HCT116 (cell line): ENCODE results near the gene ADARB2. TPM values are rescaled to one million over a fixed set of nuclear protein-coding genes. Genes with fewer than 3 reads are reported as not detected.

Experiments
- ATAC-seq: fragments of 200-7000 bp; cut with Tn5 transposase; 2 replicates; pipeline ENCODE4 v1.9.1; 2020; ENCODE audit warnings: mild to moderate bottlenecking, moderate library complexity
- BruUV-seq: library from RNA; stranded (reverse); fragments of 400-500 nt; replicated peaks from 2 replicates; lab custom pipeline; 2021; lab: Mats Ljungman, UMichigan
- CTCF ChIA-PET: fragments of 300-600 bp; sonication (Branson Sonifier 250); formaldehyde crosslinking; loops from one replicate; lab custom pipeline; 2021; ENCODE audit warnings: antibody characterized with exemption; lab: Charles Lee
- POLR2A ChIA-PET: fragments of 300-600, 350-600 bp; sonication (Branson Sonifier 250); formaldehyde crosslinking; loops from one replicate; lab custom pipeline; 2021; ENCODE audit warnings: antibody characterized with exemption; lab: Charles Lee
- RAD21 ChIA-PET, 2 experiments: fragments of 300-600 bp; sonication (Branson Sonifier 250); formaldehyde crosslinking; loops; one replicate each; lab custom pipeline; 2023; ENCODE audit warnings: low total read pairs in 2 of 2; ENCODE audit not compliant: uncharacterized antibody in 2 of 2, unreplicated experiment in 2 of 2, low non-redundant PET in 1 of 2; lab: Charles Lee
- DNase-seq: peaks from one replicate; pipeline ENCODE4 v3.0.0-alpha.2; 2010; ENCODE audit warnings: low read depth, low spot score
- H2AFZ ChIP-seq: fragments of 200-600 bp; shearing (Covaris generic), sonication (generic); 2 replicates; pipeline ENCODE4 v1.6.1; 2017; ENCODE audit warnings: low read depth, mixed run types, mixed read lengths, antibody characterized with exemption, low read length; ENCODE audit not compliant: poor library complexity, severe bottlenecking
- H3K27ac ChIP-seq: 2 replicates; pipeline ENCODE4 v1.5.1; 2012; ENCODE audit warnings: low read depth, low read length
- H3K27me3 ChIP-seq: fragments of 200-600 bp; sonication (generic); 2 replicates; pipeline ENCODE4 v1.6.1; 2016; ENCODE audit warnings: mixed run types, low read length, mixed read lengths; ENCODE audit not compliant: insufficient read depth
- H3K36me3 ChIP-seq, 2 experiments: fragments of 200-500 bp in 1 of 2; fragments of 200-600 bp in 1 of 2; sonication (Bioruptor generic) in 1 of 2; sonication (generic) in 1 of 2; 2 replicates each; pipeline versions ENCODE4 v1.5.1 to v1.6.1; 2014 to 2016; ENCODE audit warnings: low read length in 2 of 2, inconsistent platforms in 1 of 2, mixed read lengths in 1 of 2, mixed run types in 1 of 2; ENCODE audit not compliant: insufficient read depth in 2 of 2, control insufficient read depth in 1 of 2
- H3K4me1 ChIP-seq, 2 experiments: fragments of 200-600 bp in 1 of 2; sonication (generic) in 1 of 2; 2 replicates each; pipeline versions ENCODE4 v1.5.1 to v1.6.1; 2012 to 2017; ENCODE audit warnings: low read length in 2 of 2, inconsistent platforms in 1 of 2, mild to moderate bottlenecking in 1 of 2, mixed read lengths in 1 of 2, mixed run types in 1 of 2, moderate library complexity in 1 of 2; ENCODE audit not compliant: insufficient read depth in 2 of 2, control insufficient read depth in 1 of 2
- H3K4me2 ChIP-seq: fragments of 200-600 bp; sonication (generic); 2 replicates; pipeline ENCODE4 v1.6.1; 2017; ENCODE audit warnings: mixed run types, low read length, mixed read lengths
- H3K4me3 ChIP-seq, 2 experiments: fragments of 200-600 bp in 1 of 2; sonication (generic) in 1 of 2; replicated peaks in 1 of 2; 2 replicates each; pipeline ENCODE4 v1.5.1; 2011 to 2016; ENCODE audit warnings: low read length in 2 of 2, control low read depth in 1 of 2, low read depth in 1 of 2, mild to moderate bottlenecking in 1 of 2, mixed read lengths in 1 of 2, mixed run types in 1 of 2
- H3K79me2 ChIP-seq: fragments of 200-600 bp; sonication (generic); 2 replicates; pipeline ENCODE4 v1.6.1; 2017; ENCODE audit warnings: mild to moderate bottlenecking, mixed run types, low read length, moderate library complexity, mixed read lengths; ENCODE audit not compliant: insufficient read depth
- H3K9ac ChIP-seq: fragments of 200-600 bp; sonication (generic); 2 replicates; pipeline ENCODE4 v1.6.1; 2016; ENCODE audit warnings: low read length, mixed read lengths
- H3K9me2 ChIP-seq: fragments of 200-600 bp; sonication (generic), shearing (Covaris generic); 2 replicates; pipeline ENCODE4 v1.6.1; 2017; ENCODE audit warnings: mixed run types, mild to moderate bottlenecking, moderate library complexity; ENCODE audit not compliant: insufficient read depth
- H3K9me3 ChIP-seq, 2 experiments: fragments of 200-500 bp in 1 of 2; fragments of 200-600 bp in 1 of 2; sonication (Bioruptor generic) in 1 of 2; sonication (generic) in 1 of 2; 2 replicates each; pipeline ENCODE4 v1.6.1; 2014 to 2017; ENCODE audit warnings: low read length in 2 of 2, mixed read lengths in 2 of 2, inconsistent platforms in 1 of 2, low read depth in 1 of 2, mild to moderate bottlenecking in 1 of 2, mixed run types in 1 of 2, moderate library complexity in 1 of 2; ENCODE audit not compliant: control insufficient read depth in 1 of 2, insufficient read depth in 1 of 2
- H4K20me1 ChIP-seq: fragments of 200-600 bp; sonication (generic), shearing (Covaris generic); 2 replicates; pipeline ENCODE4 v1.6.1; 2017; ENCODE audit warnings: mixed run types, mild to moderate bottlenecking, moderate library complexity; ENCODE audit not compliant: insufficient read depth
- CEBPB ChIP-seq: IDR thresholded peaks from 2 replicates; pipeline ENCODE4 v1.6.1; 2012; ENCODE audit warnings: low read depth
- ELF1 ChIP-seq: IDR thresholded peaks from 2 replicates; pipeline ENCODE4 v1.6.1; 2012; ENCODE audit warnings: low read depth, borderline replicate concordance
- EZH2phosphoT487 ChIP-seq: fragments of 200-600 bp; IDR thresholded peaks from 2 replicates; pipeline ENCODE4 v1.6.1; 2018; ENCODE audit warnings: antibody characterized with exemption, borderline replicate concordance
- JUND ChIP-seq: IDR thresholded peaks from 2 replicates; pipeline ENCODE4 v1.6.1; 2012
- POLR2A ChIP-seq: IDR thresholded peaks from 2 replicates; pipeline ENCODE4 v1.7.0; 2011; ENCODE audit warnings: borderline replicate concordance; ENCODE audit not compliant: insufficient read depth, insufficient read length; ENCODE audit errors: extremely low read depth
- POLR2AphosphoS5 ChIP-seq: IDR thresholded peaks from 2 replicates; pipeline ENCODE4 v1.6.1; 2011; ENCODE audit warnings: mild to moderate bottlenecking, low read depth, low read length, moderate library complexity
- RAD21 ChIP-seq: IDR thresholded peaks from 2 replicates; pipeline ENCODE4 v1.6.1; 2012; ENCODE audit warnings: low read depth, mild to moderate bottlenecking
- SIN3A ChIP-seq: IDR thresholded peaks from 2 replicates; pipeline ENCODE4 v1.6.1; 2012; ENCODE audit warnings: low read depth
- SP1 ChIP-seq: IDR thresholded peaks from 2 replicates; pipeline ENCODE4 v1.6.1; 2012; ENCODE audit warnings: low read depth
- TCF7L2 ChIP-seq: IDR thresholded peaks from 2 replicates; pipeline ENCODE4 v1.7.0; 2011; ENCODE audit warnings: borderline replicate concordance, inconsistent platforms; ENCODE audit not compliant: insufficient read depth, insufficient read length; ENCODE audit errors: extremely low read depth
- YY1 ChIP-seq: IDR thresholded peaks from 2 replicates; pipeline ENCODE4 v1.6.1; 2011; ENCODE audit warnings: low read length, low read depth, moderate library complexity, mild to moderate bottlenecking; ENCODE audit not compliant: insufficient replicate concordance; ENCODE audit errors: extremely low read depth
- intact Hi-C: fragments of 100-400 bp; cut with micrococcal nuclease; formaldehyde crosslinking; loops from 2 replicates; pipeline ENCODE4 v1.10.0; 2022
- total RNA-seq: library from RNA; stranded (reverse); gene quantifications from one replicate; pipeline ENCODE4 v1.2.1, GENCODE V29; 2021; ENCODE audit not compliant: unreplicated experiment

ADARB2 gene
- total RNA-seq, 1 experiment from 2014 or later: not detected

DNA sequence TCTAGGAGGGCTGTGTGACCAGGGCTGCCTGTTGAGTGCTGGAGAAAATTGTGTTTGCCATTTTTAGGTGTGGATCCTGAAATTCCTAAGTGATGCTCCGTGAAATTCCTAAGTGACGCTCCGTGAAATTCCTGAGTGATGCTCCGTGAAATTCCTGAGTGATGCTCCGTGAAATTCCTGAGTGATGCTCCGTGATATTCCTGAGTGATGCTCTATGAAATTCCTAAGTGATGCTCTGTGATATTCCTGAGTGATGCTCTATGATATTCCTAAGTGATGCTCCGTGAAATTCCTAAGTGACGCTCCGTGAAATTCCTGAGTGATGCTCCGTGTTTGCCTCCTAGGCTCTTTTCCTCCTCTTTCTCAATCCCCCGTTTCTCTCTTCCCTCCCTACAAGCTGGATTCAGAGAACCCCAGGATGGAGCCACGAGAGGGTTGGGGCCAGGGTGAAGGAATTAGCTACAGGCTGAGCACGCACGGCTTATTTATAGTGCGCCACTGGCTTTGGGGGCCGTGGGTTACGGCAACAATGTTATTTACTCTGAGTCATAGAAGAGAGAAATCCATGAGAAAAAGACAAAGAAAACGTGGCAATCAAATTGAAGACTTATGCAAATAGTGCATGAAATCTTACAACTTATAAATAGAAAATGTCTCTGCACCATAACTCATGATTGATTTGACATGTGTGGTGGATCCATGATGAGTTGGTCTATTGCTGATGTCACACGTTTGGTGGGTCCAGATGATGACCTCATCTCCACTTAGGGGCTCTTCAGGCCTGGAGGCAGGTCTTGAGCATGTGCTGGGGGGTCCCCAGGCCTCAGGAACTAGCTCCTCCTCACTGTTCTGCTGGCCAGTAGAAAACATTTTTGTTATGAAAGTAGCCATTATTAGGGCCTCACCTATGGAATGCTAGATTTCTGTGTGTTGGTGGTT is 456.6 kb downstream of the ADARB2 start (continued):
- TF ChIP-seq POLR2AphosphoS5: no peak
- no peak for TF ChIP-seq POLR2A
- TF ChIP-seq ELF1: no peak
- TF ChIP-seq YY1: no peak
- TF ChIP-seq SP1: no peak
- no peak for TF ChIP-seq TCF7L2
- TF ChIP-seq EZH2phosphoT487: no peak
- TF ChIP-seq CEBPB: no peak
- no peak for TF ChIP-seq JUND
- TF ChIP-seq SIN3A: no peak

DNA sequence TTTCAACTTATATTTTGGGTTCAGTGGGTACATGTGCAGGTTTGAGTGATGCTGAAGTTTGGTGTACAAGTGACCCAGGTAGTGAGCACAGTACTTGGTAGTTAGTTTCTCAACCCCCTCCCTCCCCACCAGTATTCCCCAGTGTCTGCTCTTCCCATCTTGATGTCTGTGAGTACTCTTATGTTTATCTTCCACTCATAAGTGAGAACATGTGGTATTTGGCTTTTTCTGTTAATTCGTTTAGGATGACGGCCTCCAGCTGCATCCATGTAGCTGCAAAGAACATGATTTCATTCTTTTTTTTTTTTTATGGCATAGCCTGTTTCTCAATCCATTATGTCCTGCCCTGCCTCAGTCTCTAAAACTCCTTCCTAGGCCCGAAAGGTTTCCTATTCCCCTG is 459.0 kb downstream of the ADARB2 start:
- ATAC-seq (no peak), DNase-seq (no peak)
- H3K9me2 ChIP-seq: no peaks in the 10 kb centered on the region
- no peak overlapping the region for H3K4me2 ChIP-seq
- no peak overlapping the region for H3K27ac ChIP-seq
- H3K9me3 ChIP-seq: no peaks in the 10 kb centered on the region
- H3K9ac ChIP-seq: no peak overlapping the region
- RAD21 ChIA-PET: no interaction called here
- no TSS peak for BruUV-seq
- CTCF ChIA-PET: no interaction called here
- H3K27me3 ChIP-seq: peaks cover 15% of the 10 kb centered on the region; the same call in 1 of the 2 replicates
- H4K20me1 ChIP-seq: no peaks in the 10 kb centered on the region
- no peaks in the 10 kb centered on the region for H3K79me2 ChIP-seq
- POLR2A ChIA-PET: no interaction called here
- H2AFZ ChIP-seq: no peak overlapping the region
- intact Hi-C loops: no loop called here
- no peaks in the 10 kb centered on the region for H3K4me1 ChIP-seq
- H3K36me3 ChIP-seq: no peaks in the 10 kb centered on the region
- no peak for TF ChIP-seq RAD21
- no peak for TF ChIP-seq SP1
- TF ChIP-seq POLR2AphosphoS5: no peak
- TF ChIP-seq, all 23 proteins: peak for 0
- H3K4me3 ChIP-seq: no peak overlapping the region
